Parathyroid adenoma (tissue), 2 donors: ENCODE data around the gene PPP1R1C.

Source experiments
- H2AFZ ChIP-seq: fragments of 300-600 bp; sonication (generic); one replicate; pipeline ENCODE4 v1.7.0; 2017; ENCODE audit warnings: antibody characterized with exemption, mild to moderate bottlenecking
- H3K27ac ChIP-seq: fragments of 300-600 bp; sonication (generic); one replicate; pipeline ENCODE4 v1.7.0; 2017
- H3K27me3 ChIP-seq: fragments of 300-600 bp; sonication (generic); one replicate; pipeline ENCODE4 v1.7.0; 2017; ENCODE audit warnings: low read length; ENCODE audit not compliant: control insufficient read depth, insufficient read depth
- H3K36me3 ChIP-seq: fragments of 300-600 bp; sonication (generic); one replicate; pipeline ENCODE4 v1.7.0; 2017; ENCODE audit warnings: low read length; ENCODE audit not compliant: control insufficient read depth, insufficient read depth
- H3K4me1 ChIP-seq: fragments of 300-600 bp; sonication (generic); one replicate; pipeline ENCODE4 v1.7.0; 2017; ENCODE audit warnings: control low read depth
- H3K4me2 ChIP-seq: fragments of 300-600 bp; sonication (generic); one replicate; pipeline ENCODE4 v1.7.0; 2017; ENCODE audit warnings: low read length
- H3K4me3 ChIP-seq: fragments of 300-600 bp; sonication (generic); one replicate; pipeline ENCODE4 v1.7.0; 2017; ENCODE audit warnings: low read depth, low read length
- H3K79me2 ChIP-seq: fragments of 300-600 bp; sonication (generic); one replicate; pipeline ENCODE4 v1.7.0; 2017; ENCODE audit warnings: control low read depth
- H3K9ac ChIP-seq: fragments of 300-600 bp; sonication (generic); one replicate; pipeline ENCODE4 v1.7.0; 2017; ENCODE audit warnings: mild to moderate bottlenecking
- H3K9me3 ChIP-seq: fragments of 300-600 bp; sonication (generic); one replicate; pipeline ENCODE4 v1.7.0; 2017; ENCODE audit warnings: low read length; ENCODE audit not compliant: control insufficient read depth
- TF ChIP-seq, protein P1 (sequence below): fragments of 300-600 bp; sonication (generic); IDR thresholded peaks from one replicate; pipeline ENCODE4 v1.7.0; 2017; ENCODE audit warnings: antibody characterized with exemption, mild to moderate bottlenecking
- donor health status: primary hyperparathyroidism.

Gene PPP1R1C

DNA sequence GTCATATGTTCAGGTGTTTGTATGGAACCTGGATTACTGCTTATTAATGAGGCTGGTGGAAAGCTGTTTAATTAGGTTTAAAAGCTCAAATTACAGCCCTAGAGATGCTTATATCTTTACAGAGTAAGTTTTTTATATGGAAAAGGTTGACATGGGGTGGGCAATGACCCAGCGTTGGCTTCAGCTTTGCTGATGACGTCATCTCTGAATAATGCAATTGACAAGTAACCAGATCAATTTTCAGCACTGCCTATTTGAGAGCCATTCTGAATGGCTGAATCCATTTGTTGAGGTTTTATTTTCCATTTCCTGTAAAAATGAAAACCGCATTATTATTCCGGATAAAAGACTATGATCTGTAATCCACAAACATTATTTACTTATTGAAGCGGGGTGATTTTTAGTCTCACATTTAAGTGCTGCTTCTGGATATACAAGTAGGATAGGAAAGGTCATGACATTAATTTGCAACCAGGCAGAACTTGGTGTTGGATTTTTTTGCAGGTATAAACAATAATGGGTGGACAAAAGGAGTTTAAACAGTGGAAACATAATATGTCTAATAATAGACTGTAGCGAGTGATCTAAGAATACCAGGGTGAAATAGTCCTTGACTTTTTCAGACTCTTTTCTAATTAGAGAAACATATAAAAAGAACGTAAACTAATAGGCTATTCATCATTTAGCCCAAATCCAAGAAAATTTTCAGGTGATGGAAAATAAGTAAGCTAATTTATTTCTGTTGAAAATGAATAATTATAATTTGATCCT, 2.7 kb downstream of the PPP1R1C start:
- Histone ChIP-seq H3K27ac (no peak overlapping the region), H3K27me3 (no peaks in the 10 kb centered on the region), H3K36me3 (no peaks in the 10 kb centered on the region), H3K4me1 (no peaks in the 10 kb centered on the region), H2AFZ (no peak overlapping the region), H3K79me2 (no peaks in the 10 kb centered on the region), H3K4me3 (no peak overlapping the region), H3K9ac (no peak overlapping the region), H3K4me2 (no peak overlapping the region), H3K9me3 (no peaks in the 10 kb centered on the region)
- TF ChIP-seq, protein P1, sequence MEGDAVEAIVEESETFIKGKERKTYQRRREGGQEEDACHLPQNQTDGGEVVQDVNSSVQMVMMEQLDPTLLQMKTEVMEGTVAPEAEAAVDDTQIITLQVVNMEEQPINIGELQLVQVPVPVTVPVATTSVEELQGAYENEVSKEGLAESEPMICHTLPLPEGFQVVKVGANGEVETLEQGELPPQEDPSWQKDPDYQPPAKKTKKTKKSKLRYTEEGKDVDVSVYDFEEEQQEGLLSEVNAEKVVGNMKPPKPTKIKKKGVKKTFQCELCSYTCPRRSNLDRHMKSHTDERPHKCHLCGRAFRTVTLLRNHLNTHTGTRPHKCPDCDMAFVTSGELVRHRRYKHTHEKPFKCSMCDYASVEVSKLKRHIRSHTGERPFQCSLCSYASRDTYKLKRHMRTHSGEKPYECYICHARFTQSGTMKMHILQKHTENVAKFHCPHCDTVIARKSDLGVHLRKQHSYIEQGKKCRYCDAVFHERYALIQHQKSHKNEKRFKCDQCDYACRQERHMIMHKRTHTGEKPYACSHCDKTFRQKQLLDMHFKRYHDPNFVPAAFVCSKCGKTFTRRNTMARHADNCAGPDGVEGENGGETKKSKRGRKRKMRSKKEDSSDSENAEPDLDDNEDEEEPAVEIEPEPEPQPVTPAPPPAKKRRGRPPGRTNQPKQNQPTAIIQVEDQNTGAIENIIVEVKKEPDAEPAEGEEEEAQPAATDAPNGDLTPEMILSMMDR = no peak

DNA sequence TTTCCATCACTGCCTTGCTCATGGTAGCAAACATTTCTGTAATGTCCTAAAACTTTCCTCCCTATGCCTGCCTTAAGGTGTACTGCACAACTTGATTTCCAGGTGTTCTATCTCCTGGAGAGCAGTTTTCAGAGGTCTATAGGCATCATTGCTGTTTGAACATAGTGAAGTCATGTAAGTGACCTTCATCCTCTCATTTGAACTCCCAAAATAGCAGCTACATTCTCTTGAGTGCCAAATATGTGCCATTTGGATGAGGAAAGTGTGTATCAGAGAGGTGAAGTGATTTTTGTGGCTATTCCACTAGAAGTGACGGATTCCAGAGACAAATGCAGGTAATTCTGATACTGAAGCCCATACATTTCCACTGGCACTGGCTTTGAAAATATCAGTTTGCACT, 3.4 kb downstream of the PPP1R1C start:
- H3K9me3 ChIP-seq = no peaks in the 10 kb centered on the region
- no peaks in the 10 kb centered on the region for H3K4me1 ChIP-seq
- H3K27me3 ChIP-seq = no peaks in the 10 kb centered on the region
- H3K9ac ChIP-seq = no peak overlapping the region
- H3K4me3 ChIP-seq = no peak overlapping the region
- H2AFZ ChIP-seq = no peak overlapping the region
- TF ChIP-seq, protein P1 = no peak
- H3K4me2 ChIP-seq = no peak overlapping the region
- no peaks in the 10 kb centered on the region for H3K36me3 ChIP-seq
- no peak overlapping the region for H3K27ac ChIP-seq
- H3K79me2 ChIP-seq = no peaks in the 10 kb centered on the region

DNA sequence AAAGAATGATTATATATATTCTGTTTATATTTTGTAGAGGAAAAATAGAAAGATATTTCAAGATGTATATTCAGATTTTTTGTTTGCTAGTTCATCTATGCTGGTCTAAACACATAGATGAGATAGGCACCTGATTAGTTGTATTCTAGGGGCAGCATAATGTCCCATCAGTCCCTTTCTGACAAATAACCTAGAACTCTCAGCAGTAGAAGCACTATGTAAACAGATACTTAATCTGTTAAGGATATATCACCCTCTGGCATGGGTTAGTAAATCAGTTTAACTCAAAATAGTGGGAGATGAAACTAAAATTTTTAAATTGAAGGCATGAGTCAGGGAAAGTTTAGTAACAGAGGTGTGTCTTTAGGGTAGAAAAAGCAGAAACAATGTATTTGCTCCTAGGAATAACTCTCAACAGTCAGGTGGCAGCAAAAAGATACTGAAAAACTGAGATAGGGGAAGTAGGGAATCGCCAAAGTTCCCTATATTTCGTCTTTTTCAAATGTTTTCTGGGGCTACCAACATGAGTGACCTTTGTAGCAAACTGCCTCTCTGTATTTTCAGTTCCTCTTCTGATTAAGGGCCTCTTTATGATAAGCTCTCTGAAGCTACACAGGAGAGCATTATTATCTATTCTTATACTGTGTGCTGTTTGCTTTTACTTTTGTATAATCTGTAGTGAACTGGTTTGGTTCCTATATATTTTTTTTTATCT, 5.7 kb downstream of the PPP1R1C start:
- TF ChIP-seq, protein P1 = no peak

DNA sequence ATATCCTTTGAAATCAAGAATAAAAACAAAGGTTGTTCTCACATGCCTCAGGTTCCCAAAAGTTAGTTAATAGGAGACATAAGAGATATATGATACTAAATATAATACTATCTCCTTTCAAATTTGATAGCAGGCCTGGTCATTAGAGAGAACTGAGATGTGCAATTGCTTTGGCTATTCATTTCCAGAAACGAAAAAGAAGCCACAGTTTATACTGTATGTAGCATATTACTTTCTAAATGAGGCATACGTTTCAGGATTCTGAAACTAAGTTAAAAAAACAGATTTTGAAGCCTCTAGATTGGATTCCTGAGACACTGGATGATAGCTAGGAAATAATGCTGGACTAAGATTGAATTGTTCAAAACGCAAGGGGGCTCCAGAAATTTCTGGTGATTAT, 7.1 kb downstream of the PPP1R1C start:
- H3K9ac ChIP-seq = no peak overlapping the region
- H3K36me3 ChIP-seq = no peaks in the 10 kb centered on the region
- H3K9me3 ChIP-seq = no peaks in the 10 kb centered on the region
- H2AFZ ChIP-seq = no peak overlapping the region
- no peak overlapping the region for H3K27ac ChIP-seq
- H3K4me1 ChIP-seq = no peaks in the 10 kb centered on the region
- H3K4me3 ChIP-seq = no peak overlapping the region
- no peaks in the 10 kb centered on the region for H3K27me3 ChIP-seq
- no peaks in the 10 kb centered on the region for H3K79me2 ChIP-seq
- no peak overlapping the region for H3K4me2 ChIP-seq
- TF ChIP-seq, protein P1 = no peak

More for the DNA sequence above, 5.7 kb downstream of the PPP1R1C start:
- H3K27me3 ChIP-seq = no peaks in the 10 kb centered on the region
- H3K9me3 ChIP-seq = no peaks in the 10 kb centered on the region
- H3K36me3 ChIP-seq = no peaks in the 10 kb centered on the region
- H2AFZ ChIP-seq = no peak overlapping the region
- no peak overlapping the region for H3K4me3 ChIP-seq
- H3K79me2 ChIP-seq = no peaks in the 10 kb centered on the region
- no peak overlapping the region for H3K9ac ChIP-seq
- no peak overlapping the region for H3K4me2 ChIP-seq
- H3K4me1 ChIP-seq = no peaks in the 10 kb centered on the region
- no peak overlapping the region for H3K27ac ChIP-seq
